Measurements from ENCODE around the gene AUNIP.

DNA sequence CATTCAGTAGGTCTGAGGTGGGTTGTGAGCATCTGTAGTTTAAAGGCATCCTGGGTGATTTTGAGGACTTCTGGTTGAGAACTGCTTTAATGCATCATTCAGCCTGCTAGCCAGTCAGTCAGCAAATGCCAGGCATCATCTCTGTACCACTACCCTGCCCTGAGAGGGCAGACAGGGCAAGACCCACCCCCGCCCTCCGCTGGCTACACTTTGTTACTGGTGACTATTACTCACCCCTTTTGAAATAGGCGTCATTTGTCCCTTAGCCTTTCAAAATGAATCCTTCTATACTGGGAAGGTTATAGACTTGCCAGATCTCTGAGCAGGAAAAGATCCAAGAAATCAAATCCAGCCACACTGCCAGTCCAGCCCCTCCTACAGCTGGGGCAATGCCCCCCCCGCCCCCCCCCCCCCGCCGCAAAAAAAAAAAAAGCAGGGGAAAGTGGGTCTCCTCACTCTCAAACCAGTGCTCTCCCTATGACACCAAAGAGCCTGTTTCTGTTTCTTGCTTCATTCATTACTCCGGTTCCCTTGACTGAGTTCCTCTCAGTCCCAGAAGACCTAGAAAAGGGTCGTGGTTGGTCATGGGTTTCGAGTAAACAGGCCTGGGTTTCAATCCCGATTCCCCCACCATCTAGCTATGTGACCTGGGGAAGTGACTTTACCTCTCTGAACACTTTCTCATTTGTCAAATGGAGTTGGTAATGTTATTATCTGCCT is 54.9 kb downstream of the AUNIP start:
- TF ChIP-seq SUZ12 (IDR thresholded peaks at IDR 0.05; ENCODE audit: extremely low read depth, insufficient read depth, insufficient read length): no peak
- no peak for TF ChIP-seq YY1 (IDR thresholded peaks at IDR 0.05; ENCODE audit: insufficient read depth, insufficient read length)
